HG02884 (cell line): Measurements from ENCODE around the gene ATP7B.
"Not testable (repeated sequence)": the region's sequence is repeated elsewhere in the genome, so short reads cannot be mapped to it uniquely, and the experiment has no call there.

Experiments used
- ATAC-seq: cut with Tn5 transposase; IDR thresholded peaks from one replicate; pipeline ENCODE4 v1.9.1; 2021; ENCODE audit warnings: mild to moderate bottlenecking, moderate library complexity; ENCODE audit not compliant: unreplicated experiment

Gene ATP7B

DNA sequence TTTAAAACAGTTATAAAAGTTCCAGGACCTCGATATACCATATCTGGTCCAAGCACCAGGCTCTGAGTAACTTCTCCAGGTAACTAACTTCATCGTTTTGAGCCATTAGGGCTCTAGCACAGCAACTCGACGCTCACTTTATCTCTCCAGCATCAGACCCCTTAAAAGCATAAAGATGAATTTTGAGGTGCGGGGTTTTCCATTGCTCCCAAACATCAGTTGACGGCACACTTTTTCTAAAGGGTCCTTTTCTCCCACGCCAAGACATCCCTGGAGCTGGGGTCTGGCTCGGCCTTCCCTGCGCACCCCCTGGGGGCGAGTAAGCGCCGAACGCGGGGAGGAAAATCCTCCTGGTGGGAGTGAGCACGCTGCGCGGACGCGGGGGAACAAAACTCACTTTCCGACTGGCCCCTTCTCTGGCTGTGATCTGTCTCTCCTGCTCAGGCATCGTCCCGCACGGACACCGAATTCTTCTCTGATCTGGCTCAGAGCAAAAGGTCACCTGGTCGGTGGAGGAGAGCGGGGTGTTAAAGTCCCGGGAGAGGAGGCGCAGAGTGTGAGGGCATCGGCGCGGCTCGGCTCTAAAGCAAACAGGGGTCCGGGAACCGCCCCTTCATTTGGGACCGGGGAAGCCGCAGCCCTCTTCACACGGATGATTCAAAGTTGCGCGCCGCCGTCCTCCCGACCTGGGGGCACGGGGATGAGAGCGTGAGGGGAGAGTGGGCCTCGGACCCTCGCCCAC lies at the start of gene ATP7B:
TSS of gene ATP7B (minus strand) at position 561 of the 742 bp plus-strand sequence. CDS start at position 448, 113 bp downstream.
- peak; percentile 2 for ATAC-seq

GRCh38 chr13:52053460-52053859 lies 42.2 kb upstream of the ATP7B start:
- ATAC-seq, result no peak

GRCh38 chr13:52051400-52051799 lies 40.1 kb upstream of the ATP7B start:
- no peak for ATAC-seq

DNA sequence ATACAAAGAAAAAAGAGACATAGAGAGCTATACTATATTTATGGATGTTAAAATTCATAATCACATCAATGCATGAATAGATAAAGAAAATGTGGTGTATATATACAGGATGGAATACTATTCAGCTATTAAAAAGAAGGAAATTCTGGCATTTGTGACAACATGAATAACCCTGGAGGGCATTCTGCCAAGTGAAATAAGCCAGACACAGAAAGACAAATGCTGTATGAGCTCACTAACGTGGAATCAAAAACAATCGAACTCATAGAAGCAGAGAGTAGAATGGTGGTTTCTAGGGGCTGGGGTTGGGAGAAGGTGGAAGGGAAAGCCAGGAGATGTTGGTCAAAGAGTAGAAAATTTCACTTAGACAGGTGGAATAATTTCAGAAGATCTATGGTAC lies 37.3 kb upstream of the ATP7B start:
- ATAC-seq, result no peak

DNA sequence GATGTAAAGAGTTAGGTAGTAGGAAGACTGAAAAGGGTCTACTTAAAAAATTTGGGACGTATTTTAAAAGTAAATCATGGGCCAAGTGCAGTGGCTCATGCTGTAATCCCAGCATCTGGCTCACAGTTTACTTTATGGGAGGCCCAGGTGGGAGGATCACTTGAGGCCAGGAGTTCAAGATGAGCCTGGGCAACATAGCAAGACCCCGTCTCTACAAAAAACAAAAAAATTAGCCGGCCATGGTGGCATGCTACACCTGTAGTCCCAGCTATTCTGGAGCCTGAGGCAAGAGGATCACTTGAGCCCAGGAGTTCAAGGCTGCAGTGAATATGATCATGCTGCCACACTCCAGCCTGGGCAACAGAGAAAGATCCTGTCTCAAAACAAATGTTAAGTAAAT lies 36.2 kb upstream of the ATP7B start:
- ATAC-seq, result no peak

- no peak for ATAC-seq
Observed at GRCh38 chr13:52043675-52044074, 32.4 kb upstream of the ATP7B start.

DNA sequence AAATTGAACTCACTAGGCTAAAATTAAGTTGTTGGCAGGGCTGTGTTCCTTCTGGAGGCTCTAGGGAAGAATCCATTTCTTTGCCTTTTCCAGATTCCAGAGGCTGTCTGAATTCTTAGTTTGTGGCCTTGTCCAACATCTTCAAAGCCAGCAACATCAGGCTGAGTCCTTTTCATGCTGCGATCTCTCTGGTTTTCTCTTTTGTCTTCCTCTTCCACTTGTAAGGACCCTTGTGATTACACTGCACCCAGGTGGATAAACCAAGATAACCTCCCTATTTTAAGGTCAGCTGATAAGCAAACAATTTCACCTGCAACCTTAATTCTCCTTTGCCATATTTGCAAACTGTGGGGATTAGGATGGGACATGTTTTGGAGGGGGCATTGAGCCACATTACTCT lies 24.8 kb upstream of the ATP7B start:
- no peak for ATAC-seq

DNA sequence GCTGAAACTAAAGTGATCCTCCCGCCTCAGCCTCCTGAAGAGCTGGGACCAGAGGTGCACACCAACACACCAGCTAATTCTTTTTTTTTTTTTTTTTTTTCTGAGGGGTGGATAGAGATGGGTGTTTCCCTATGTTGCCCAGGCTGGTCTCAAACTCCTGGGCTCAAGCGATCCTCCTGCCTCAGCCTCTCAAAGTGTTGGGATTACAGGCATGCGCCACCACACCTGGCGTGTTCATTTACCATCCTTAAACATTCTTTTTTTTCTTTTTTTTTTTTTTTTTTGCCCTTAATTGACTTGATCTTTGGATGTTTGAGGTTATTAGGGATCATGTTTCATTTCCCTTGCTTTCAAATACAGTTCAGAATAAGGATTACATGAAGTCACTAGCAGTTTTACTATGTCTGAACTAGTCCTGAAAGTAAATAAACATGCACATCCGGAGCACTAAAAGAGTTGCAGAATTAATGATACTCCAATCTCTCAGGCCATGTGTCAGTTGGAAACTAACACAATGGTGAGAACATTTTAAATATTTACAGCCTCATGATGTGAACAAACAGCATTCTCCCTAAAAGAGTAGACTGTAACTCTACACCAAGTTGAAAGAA lies 23.5 kb upstream of the ATP7B start:
- no peak for ATAC-seq

DNA sequence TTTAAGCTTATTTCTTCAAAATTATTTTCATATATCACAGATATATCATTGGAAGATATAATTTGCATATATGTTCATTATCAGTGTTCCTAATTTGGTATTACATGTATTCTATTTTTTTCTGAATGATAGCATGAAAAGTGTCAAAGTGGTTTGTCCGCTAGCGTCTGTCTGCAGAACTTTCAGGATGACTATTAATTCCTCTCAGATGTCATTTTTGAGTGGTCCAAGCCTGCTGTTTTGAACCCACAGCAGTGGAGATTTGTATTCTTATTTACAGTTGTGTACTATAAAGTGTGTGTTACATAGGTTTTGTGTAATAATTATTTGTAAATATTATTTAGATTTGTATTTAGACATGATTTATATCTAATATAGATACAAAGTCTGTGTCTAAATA lies 21.8 kb upstream of the ATP7B start:
- no peak for ATAC-seq

DNA sequence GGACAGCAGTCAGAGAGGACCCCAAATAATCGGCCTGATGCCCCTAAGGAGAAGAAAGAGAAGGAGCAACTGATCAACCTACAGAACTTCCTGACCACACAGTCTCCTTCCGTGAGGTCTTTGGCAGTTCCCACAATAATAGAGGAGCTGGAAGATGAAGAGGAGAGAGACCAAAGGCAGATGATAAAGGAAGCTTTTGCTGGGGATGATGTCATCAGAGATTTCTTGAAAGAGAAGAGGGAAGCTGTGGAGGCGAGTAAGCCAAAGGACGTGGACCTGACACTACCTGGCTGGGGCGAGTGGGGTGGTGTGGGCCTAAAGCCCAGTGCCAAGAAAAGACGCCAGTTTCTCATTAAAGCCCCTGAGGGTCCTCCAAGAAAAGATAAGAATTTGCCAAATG lies 19.2 kb upstream of the ATP7B start:
- not testable (repeated sequence) for ATAC-seq

- no peak for ATAC-seq
Observed at GRCh38 chr13:52029569-52029968, 18.3 kb upstream of the ATP7B start.

- ATAC-seq, result no peak
Observed at GRCh38 chr13:52027832-52028231, 16.6 kb upstream of the ATP7B start.

DNA sequence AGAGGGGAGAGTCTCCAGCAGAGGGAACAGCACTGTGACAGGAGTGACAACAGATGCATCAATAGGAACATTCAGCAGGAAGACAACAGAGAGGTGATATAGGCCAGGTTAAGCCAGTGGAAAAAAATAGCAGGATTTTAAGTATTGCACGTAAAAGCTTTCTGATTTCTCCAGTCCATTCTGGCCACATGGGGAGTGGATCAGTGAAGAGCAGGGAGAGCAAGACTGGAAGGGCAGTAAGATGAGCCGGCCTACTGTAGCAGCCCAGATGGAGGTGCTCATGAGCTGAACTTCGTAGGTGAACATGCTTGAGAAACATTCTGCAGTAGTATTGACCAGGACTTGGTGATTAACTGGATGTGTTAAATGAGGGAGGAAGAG lies 15.0 kb upstream of the ATP7B start:
- no peak for ATAC-seq

GRCh38 chr13:52025475-52026245 lies 14.4 kb upstream of the ATP7B start:
- ATAC-seq, result no peak

DNA sequence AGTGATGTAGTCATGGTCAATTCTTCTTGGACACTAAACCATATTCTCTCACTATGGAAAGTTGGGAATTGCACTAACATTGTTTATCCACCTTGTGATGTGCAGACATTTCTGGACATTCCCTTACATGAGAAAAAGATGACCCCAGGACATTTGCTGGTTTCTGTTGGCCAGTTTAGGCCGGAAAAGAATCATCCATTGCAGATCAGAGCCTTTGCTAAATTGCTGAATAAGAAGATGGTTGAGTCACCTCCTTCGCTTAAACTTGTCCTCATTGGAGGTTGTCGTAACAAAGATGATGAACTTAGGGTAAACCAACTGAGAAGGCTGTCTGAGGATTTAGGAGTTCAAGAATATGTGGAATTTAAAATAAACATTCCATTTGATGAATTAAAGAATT lies 13.2 kb upstream of the ATP7B start, which contains the start of gene UTP14C:
TSS of gene UTP14C (plus strand) at position 211 of the 400 bp plus-strand sequence. CDS start 4,114 bp downstream, outside the sequence.
- no peak for ATAC-seq

DNA sequence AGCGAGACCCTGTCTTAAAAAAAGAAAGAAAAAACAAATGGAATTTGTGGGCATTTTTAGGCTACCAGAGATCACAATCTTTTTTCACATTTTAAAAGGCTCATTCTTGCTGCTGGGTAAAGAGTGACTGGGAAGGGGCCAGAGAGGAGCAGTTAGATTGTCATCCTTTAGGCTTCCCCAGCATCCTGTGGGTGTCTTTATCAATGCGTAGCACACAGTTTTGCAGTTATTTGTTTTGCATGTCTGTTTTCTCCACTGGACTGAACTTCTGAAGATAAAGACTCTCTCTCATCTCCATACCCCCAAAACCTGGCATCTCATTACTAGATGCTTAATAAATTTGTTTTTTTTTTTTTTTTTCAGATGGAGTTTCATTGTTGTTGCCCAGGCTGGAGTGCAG lies 11.1 kb upstream of the ATP7B start:
- ATAC-seq, result no peak

DNA sequence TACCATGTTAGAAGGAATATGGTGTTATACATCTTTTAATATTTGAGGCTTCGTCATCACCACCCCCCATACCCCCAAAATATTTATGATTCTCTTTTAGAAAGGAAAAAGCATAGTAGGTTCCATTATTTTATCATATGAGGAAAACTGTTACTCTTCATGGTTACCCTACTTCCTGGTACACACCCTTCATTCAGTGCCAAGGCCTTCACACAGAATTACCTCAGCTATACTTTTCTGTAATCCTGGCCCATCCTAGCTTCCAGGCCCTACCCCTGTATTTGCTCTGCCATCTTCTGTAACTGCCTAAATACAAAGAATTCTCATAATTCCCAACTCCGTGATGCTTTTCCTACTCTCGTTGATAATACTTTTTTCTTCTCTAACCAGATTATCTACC lies 8.9 kb upstream of the ATP7B start:
- ATAC-seq, result no peak

DNA sequence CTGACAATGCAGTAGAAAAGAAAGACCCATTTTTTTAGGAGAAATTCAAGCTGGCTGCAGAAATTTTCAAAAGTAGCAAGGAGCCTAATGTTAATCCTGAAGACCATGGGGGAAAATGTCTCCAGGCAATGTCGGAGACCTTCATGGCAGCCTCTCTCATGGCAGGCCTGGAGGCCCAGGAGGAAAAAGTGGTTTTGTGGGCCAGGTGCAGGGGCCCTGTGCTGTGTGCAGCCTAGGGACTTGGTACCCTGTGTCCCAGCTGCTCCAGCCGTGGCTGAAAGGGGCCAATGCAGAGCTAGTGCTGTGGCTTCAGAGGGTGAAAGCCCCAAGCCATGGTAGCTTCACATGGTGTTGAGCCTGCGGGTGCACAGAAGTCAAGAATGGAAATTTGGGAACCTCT lies 5.0 kb upstream of the ATP7B start:
- ATAC-seq, result no peak

GRCh38 chr13:52012512-52012836 lies 1.2 kb upstream of the ATP7B start:
- no peak for ATAC-seq

GRCh38 chr13:52011632-52012511 lies 622 bp upstream of the ATP7B start, which contains the start of gene ALG11:
ALG11 (plus strand) TSS chr13:52012398; CDS start chr13:52012419, 21 bp downstream.
- ATAC-seq, result peak; percentile 98

GRCh38 chr13:52009946-52010345 lies 1.3 kb downstream of the ATP7B start:
- no peak for ATAC-seq
